ENCODE data around the gene BTRC.
"Not testable (repeated sequence)": the region's sequence is repeated elsewhere in the genome, so short reads cannot be mapped to it uniquely, and the experiment has no call there.

The BTRC gene

GRCh38 chr10:101386659-101387259 lies 32.8 kb downstream of the BTRC start:
- no peak for DNase-seq (ENCODE audit: low read depth in 2 of 2)

GRCh38 chr10:101388676-101389276 lies 34.8 kb downstream of the BTRC start:
- no peak for DNase-seq (ENCODE audit: low read depth in 2 of 2)

- not testable (repeated sequence) for DNase-seq (ENCODE audit: low read depth in 2 of 2)
Observed at GRCh38 chr10:101389532-101389931, 35.6 kb downstream of the BTRC start.

- no peak for DNase-seq (ENCODE audit: low read depth in 2 of 2)
Observed at GRCh38 chr10:101389986-101390531, 36.1 kb downstream of the BTRC start.

- no peak for DNase-seq (ENCODE audit: low read depth in 2 of 2)
Observed at GRCh38 chr10:101393378-101393777, 39.4 kb downstream of the BTRC start.

- no peak for DNase-seq (ENCODE audit: low read depth in 2 of 2)
Observed at GRCh38 chr10:101394524-101395133, 40.7 kb downstream of the BTRC start.

GRCh38 chr10:101397140-101397539 lies 43.2 kb downstream of the BTRC start:
- DNase-seq (ENCODE audit: low read depth in 2 of 2) = peak in 1 of 2 donors; percentile 8

- no peak for DNase-seq (ENCODE audit: low read depth in 2 of 2)
Observed at GRCh38 chr10:101400585-101400984, 46.6 kb downstream of the BTRC start.

GRCh38 chr10:101402711-101403110 lies 48.7 kb downstream of the BTRC start:
- DNase-seq (ENCODE audit: low read depth in 2 of 2) = no peak

- no peak for DNase-seq (ENCODE audit: low read depth in 2 of 2)
Observed at GRCh38 chr10:101403161-101403560, 49.2 kb downstream of the BTRC start.

GRCh38 chr10:101405001-101405400 lies 51.0 kb downstream of the BTRC start:
- no peak for DNase-seq (ENCODE audit: low read depth in 2 of 2)

- no peak for DNase-seq (ENCODE audit: low read depth in 2 of 2)
Observed at GRCh38 chr10:101411598-101411997, 57.6 kb downstream of the BTRC start.

GRCh38 chr10:101414034-101414433 lies 60.1 kb downstream of the BTRC start:
- no peak for DNase-seq (ENCODE audit: low read depth in 2 of 2)

- no peak for DNase-seq (ENCODE audit: low read depth in 2 of 2)
Observed at GRCh38 chr10:101415884-101416283, 61.9 kb downstream of the BTRC start.

GRCh38 chr10:101421967-101422366 lies 68.0 kb downstream of the BTRC start:
- not testable (repeated sequence) for DNase-seq (ENCODE audit: low read depth in 2 of 2)

- no peak for DNase-seq (ENCODE audit: low read depth in 2 of 2)
Observed at GRCh38 chr10:101425535-101425934, 71.6 kb downstream of the BTRC start.

- DNase-seq (ENCODE audit: low read depth in 2 of 2) = no peak
Observed at GRCh38 chr10:101428036-101428435, 74.1 kb downstream of the BTRC start.

GRCh38 chr10:101429423-101429822 lies 75.5 kb downstream of the BTRC start:
- no peak for DNase-seq (ENCODE audit: low read depth in 2 of 2)

GRCh38 chr10:101436302-101436701 lies 82.3 kb downstream of the BTRC start:
- no peak for DNase-seq (ENCODE audit: low read depth in 2 of 2)

- DNase-seq (ENCODE audit: low read depth in 2 of 2) = no peak
Observed at GRCh38 chr10:101438881-101439391, 85.0 kb downstream of the BTRC start.

GRCh38 chr10:101441541-101442455 lies 87.8 kb downstream of the BTRC start:
- no peak for DNase-seq (ENCODE audit: low read depth in 2 of 2)

- DNase-seq (ENCODE audit: low read depth in 2 of 2) = no peak
Observed at GRCh38 chr10:101442456-101442800, 88.5 kb downstream of the BTRC start.
